ENCODE data around the gene PABPN1. TPM values are rescaled to one million over a fixed set of nuclear protein-coding genes. Genes with fewer than 3 reads are reported as not detected.

PABPN1 gene
- total and polyA plus RNA-seq, 9 of the 15 experiments (the other 6 are each of a cell fraction or from before 2014, with no cell fraction given), result 32.6 to 388 (median 178) TPM

DNA sequence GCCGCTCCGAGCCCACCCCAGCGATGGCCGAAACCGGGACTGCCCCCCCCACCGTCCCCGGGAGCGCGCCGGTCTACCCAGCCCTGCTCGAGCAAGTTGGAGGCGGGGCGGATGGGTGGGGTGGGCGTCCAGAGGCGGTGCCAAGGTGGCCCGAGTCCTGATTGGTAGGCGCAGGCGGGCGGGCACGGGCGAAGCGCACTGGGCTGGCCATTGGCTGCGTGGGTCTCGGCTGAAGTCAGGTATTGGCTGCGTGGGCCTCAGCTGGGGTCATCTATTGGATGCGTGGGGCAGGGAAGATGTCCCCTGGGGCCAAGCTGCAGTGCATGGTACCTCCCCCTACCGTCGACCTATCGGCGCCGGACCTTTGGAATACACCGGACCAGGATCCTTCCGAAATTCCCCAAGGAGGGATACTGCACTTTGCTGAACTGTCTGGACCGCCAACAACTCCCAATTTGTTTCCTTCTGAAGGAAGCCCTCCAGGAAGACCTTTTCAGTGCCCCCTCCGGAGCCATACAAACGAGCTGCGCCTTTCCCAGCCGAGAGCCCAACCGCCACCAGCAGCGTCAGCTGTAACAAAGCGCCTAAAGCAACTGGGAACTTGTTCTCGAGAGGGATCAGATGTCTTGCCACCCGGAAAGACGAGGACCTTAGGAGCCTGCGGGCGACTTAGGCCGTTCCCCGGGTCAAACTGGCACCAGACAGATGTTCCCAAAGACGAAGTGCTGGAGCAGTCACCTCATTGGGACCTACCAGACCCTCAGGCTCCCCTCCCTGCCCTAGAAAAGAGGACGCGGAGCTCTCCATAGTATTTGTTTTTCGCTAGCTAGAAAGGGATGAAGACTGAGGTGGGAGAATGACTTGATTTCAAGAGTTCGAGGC is 35.0 kb upstream of the PABPN1 start, which contains the start of gene HOMEZ (continued):
- no peak for TF ChIP-seq JUN (IDR thresholded peaks at IDR 0.05; ENCODE audit: borderline replicate concordance, low read depth, low read length)
- no peak for TF ChIP-seq JUN (CRISPR knock-in tag; IDR thresholded peaks at IDR 0.05; ENCODE audit: borderline replicate concordance)
- TF ChIP-seq, protein P1, sequence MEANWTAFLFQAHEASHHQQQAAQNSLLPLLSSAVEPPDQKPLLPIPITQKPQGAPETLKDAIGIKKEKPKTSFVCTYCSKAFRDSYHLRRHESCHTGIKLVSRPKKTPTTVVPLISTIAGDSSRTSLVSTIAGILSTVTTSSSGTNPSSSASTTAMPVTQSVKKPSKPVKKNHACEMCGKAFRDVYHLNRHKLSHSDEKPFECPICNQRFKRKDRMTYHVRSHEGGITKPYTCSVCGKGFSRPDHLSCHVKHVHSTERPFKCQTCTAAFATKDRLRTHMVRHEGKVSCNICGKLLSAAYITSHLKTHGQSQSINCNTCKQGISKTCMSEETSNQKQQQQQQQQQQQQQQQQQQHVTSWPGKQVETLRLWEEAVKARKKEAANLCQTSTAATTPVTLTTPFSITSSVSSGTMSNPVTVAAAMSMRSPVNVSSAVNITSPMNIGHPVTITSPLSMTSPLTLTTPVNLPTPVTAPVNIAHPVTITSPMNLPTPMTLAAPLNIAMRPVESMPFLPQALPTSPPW (CRISPR knock-in tag; IDR thresholded peaks at IDR 0.05), result peak; percentile 86
- TF ChIP-seq, protein P2, sequence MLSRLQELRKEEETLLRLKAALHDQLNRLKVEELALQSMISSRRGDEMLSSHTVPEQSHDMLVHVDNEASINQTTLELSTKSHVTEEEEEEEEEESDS (CRISPR knock-in tag; IDR thresholded peaks at IDR 0.05), result no peak
- peak; percentile 87 for TF ChIP-seq SP2 (IDR thresholded peaks at IDR 0.05; ENCODE audit: extremely low read depth, low read depth, low read length, poor library complexity, severe bottlenecking)
- TF ChIP-seq MAFF (IDR thresholded peaks at IDR 0.05; ENCODE audit: low read length), result no peak
- no peak for TF ChIP-seq SREBF2 (CRISPR knock-in tag; IDR thresholded peaks at IDR 0.05)
- TF ChIP-seq SMAD4 (CRISPR knock-in tag; conservative IDR thresholded peaks at IDR 0.05), result peak; percentile 53; the same call in 1 of the 2 replicates
- peak; percentile 33 for TF ChIP-seq PHF20 (IDR thresholded peaks at IDR 0.05; ENCODE audit: partially characterized antibody)
- TF ChIP-seq, protein P3, sequence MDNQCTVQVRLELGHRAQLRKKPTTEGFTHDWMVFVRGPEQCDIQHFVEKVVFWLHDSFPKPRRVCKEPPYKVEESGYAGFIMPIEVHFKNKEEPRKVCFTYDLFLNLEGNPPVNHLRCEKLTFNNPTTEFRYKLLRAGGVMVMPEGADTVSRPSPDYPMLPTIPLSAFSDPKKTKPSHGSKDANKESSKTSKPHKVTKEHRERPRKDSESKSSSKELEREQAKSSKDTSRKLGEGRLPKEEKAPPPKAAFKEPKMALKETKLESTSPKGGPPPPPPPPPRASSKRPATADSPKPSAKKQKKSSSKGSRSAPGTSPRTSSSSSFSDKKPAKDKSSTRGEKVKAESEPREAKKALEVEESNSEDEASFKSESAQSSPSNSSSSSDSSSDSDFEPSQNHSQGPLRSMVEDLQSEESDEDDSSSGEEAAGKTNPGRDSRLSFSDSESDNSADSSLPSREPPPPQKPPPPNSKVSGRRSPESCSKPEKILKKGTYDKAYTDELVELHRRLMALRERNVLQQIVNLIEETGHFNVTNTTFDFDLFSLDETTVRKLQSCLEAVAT (IDR thresholded peaks at IDR 0.05), result peak; percentile 15 to 75; a peak in 1 of 4 replicates
- TF ChIP-seq, protein P4, sequence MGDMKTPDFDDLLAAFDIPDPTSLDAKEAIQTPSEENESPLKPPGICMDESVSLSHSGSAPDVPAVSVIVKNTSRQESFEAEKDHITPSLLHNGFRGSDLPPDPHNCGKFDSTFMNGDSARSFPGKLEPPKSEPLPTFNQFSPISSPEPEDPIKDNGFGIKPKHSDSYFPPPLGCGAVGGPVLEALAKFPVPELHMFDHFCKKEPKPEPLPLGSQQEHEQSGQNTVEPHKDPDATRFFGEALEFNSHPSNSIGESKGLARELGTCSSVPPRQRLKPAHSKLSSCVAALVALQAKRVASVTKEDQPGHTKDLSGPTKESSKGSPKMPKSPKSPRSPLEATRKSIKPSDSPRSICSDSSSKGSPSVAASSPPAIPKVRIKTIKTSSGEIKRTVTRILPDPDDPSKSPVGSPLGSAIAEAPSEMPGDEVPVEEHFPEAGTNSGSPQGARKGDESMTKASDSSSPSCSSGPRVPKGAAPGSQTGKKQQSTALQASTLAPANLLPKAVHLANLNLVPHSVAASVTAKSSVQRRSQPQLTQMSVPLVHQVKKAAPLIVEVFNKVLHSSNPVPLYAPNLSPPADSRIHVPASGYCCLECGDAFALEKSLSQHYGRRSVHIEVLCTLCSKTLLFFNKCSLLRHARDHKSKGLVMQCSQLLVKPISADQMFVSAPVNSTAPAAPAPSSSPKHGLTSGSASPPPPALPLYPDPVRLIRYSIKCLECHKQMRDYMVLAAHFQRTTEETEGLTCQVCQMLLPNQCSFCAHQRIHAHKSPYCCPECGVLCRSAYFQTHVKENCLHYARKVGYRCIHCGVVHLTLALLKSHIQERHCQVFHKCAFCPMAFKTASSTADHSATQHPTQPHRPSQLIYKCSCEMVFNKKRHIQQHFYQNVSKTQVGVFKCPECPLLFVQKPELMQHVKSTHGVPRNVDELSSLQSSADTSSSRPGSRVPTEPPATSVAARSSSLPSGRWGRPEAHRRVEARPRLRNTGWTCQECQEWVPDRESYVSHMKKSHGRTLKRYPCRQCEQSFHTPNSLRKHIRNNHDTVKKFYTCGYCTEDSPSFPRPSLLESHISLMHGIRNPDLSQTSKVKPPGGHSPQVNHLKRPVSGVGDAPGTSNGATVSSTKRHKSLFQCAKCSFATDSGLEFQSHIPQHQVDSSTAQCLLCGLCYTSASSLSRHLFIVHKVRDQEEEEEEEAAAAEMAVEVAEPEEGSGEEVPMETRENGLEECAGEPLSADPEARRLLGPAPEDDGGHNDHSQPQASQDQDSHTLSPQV (IDR thresholded peaks at IDR 0.05), result no peak

Measured in K562 (cell line).